Thyroid gland (tissue), 4 donors: ENCODE data around the gene DNAJB2.

Source experiments
- CTCF ChIP-seq, 6 experiments: fragments of 200-600 bp in 3 of 6; fragments of 450-650 bp in 3 of 6; sonication (generic) in 3 of 6; IDR thresholded peaks; one replicate each; pipeline ENCODE4 v1.5.1; 2016 to 2019; ENCODE audit warnings: antibody characterized with exemption in 6 of 6, mild to moderate bottlenecking in 2 of 6, inconsistent platforms in 1 of 6, moderate library complexity in 1 of 6
- POLR2A ChIP-seq, 2 donors: fragments of 450-650 bp; IDR thresholded peaks; one replicate each; pipeline ENCODE4 v1.6.1; 2017; ENCODE audit warnings: antibody characterized with exemption in 2 of 2, mild to moderate bottlenecking in 2 of 2, moderate library complexity in 1 of 2

- TF ChIP-seq CTCF (IDR thresholded peaks at IDR 0.05) (no peak), POLR2A (IDR thresholded peaks at IDR 0.05) (no peak)
Observed at GRCh38 chr2:219306047-219306446, 26.9 kb downstream of the DNAJB2 start.
